ENCODE data around the gene BTBD2.
A peak's percentile ranks its signal among the peaks of the same experiment; 100 is the strongest.

Gene BTBD2

DNA sequence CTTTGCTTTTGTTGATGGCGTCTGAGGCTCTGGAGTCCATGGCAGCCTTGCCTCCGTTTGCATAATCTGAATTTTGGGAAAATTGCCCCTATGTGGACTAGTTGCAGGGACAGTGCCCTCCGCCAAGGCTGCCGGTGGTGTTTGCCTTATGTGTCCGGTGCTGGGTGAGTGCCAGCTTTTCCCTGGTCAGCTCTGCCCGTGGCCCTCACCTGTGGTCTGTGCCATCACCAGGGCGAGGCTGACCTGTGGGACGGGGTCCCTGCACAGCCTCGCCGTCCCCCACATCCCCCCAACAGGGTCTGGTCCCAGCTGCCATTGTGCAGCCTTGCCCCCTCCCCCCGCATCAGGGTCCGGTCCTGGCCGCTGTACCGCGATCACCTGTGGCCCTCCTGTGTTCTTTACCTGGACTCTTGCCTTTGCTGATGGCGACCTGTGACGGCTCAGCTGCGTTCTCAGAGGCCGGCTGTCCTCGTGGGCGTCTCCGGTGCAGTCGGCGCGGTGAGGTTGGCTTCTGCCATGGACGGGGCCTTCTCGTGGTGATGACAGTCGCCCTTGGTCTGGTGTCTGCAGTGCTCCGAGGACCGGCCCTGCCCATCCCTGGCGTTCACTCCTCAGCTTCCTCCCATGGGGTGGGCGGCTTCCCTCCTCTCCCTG is 61.9 kb downstream of the BTBD2 start:
- Histone ChIP-seq H3K27ac (no peak overlapping the region), H3K4me3 (ENCODE audit: low read depth in 1 of 2, low read length in 1 of 2) (no peak overlapping the region), H3K36me3 (peaks cover 54% of the 10 kb centered on the region), H3K4me1 (ENCODE audit: control insufficient read depth in 1 of 2, insufficient read depth in 1 of 2, low read depth in 1 of 2, low read length in 1 of 2) (peaks cover 10 to 14% of the 10 kb centered on the region in 2 experiments), H3K9me3 (no peaks in the 10 kb centered on the region), H3K27me3 (no peaks in the 10 kb centered on the region)
- TF ChIP-seq CTCF (IDR thresholded peaks at IDR 0.05) = no peak

DNA sequence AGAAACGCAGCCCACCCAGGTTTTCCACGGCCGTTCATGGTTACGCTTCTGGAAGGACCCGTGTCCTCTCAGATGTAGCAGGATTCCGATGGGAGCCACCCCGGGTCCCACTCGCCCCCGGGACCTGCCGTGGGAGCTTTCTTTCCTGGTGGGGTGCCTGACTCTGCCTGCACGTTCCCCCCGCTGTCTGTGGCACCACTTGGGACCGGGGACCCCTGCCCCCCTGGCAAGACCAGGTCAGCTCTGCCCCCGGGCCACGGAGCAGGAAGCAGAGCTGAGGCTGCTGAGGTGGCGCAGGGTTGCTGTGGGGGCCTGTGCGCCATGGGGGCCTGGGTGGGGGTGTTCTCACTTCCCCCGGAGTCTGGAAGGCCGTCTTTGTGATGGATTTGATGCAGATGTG is 62.5 kb downstream of the BTBD2 start:
- H3K36me3 ChIP-seq = peaks cover 54% of the 10 kb centered on the region
- no peak for TF ChIP-seq CTCF (IDR thresholded peaks at IDR 0.05)
- peaks cover 13 to 15% of the 10 kb centered on the region in 2 experiments for H3K4me1 ChIP-seq (ENCODE audit: control insufficient read depth in 1 of 2, insufficient read depth in 1 of 2, low read depth in 1 of 2, low read length in 1 of 2)
- H3K27me3 ChIP-seq = no peaks in the 10 kb centered on the region
- no peaks in the 10 kb centered on the region for H3K9me3 ChIP-seq
- H3K4me3 ChIP-seq (ENCODE audit: low read depth in 1 of 2, low read length in 1 of 2) = no peak overlapping the region
- H3K27ac ChIP-seq = no peak overlapping the region

DNA sequence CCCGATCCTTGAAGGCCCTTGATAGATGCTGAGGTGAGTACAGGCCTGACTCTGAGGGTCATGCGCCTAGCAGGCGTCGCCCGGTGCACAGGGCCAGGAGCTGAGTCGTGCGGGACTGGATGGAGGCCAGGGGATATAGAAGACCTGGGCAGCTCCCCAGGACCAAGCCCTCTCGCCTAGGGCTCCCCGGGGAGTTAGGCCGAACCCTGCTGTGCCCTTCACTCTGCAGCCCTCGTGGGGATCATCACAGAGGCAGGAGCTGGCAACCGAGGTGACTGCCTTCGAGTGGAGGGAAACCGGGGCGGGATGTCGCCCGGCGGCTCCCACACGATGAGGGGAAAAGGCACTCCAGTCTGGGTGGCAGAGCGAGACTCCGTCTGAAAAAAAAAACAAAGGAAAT is 62.9 kb downstream of the BTBD2 start:
- Histone ChIP-seq H3K36me3 (peaks cover 54% of the 10 kb centered on the region), H3K9me3 (no peaks in the 10 kb centered on the region), H3K27me3 (no peaks in the 10 kb centered on the region), H3K4me3 (ENCODE audit: low read depth in 1 of 2, low read length in 1 of 2) (no peak overlapping the region), H3K4me1 (ENCODE audit: control insufficient read depth in 1 of 2, insufficient read depth in 1 of 2, low read depth in 1 of 2, low read length in 1 of 2) (peaks cover 13 to 15% of the 10 kb centered on the region in 2 experiments), H3K27ac (no peak overlapping the region)
- no peak for TF ChIP-seq CTCF (IDR thresholded peaks at IDR 0.05)

GRCh38 chr19:1950640-1951039 is 64.9 kb downstream of the BTBD2 start:
- H3K27me3 ChIP-seq = no peaks in the 10 kb centered on the region
- H3K9me3 ChIP-seq = no peaks in the 10 kb centered on the region
- H3K27ac ChIP-seq = no peak overlapping the region
- peaks cover 13 to 15% of the 10 kb centered on the region in 2 experiments for H3K4me1 ChIP-seq (ENCODE audit: control insufficient read depth in 1 of 2, insufficient read depth in 1 of 2, low read depth in 1 of 2, low read length in 1 of 2)
- no peak for TF ChIP-seq CTCF (IDR thresholded peaks at IDR 0.05)
- H3K4me3 ChIP-seq (ENCODE audit: low read depth in 1 of 2, low read length in 1 of 2) = no peak overlapping the region
- peaks cover 54% of the 10 kb centered on the region for H3K36me3 ChIP-seq

DNA sequence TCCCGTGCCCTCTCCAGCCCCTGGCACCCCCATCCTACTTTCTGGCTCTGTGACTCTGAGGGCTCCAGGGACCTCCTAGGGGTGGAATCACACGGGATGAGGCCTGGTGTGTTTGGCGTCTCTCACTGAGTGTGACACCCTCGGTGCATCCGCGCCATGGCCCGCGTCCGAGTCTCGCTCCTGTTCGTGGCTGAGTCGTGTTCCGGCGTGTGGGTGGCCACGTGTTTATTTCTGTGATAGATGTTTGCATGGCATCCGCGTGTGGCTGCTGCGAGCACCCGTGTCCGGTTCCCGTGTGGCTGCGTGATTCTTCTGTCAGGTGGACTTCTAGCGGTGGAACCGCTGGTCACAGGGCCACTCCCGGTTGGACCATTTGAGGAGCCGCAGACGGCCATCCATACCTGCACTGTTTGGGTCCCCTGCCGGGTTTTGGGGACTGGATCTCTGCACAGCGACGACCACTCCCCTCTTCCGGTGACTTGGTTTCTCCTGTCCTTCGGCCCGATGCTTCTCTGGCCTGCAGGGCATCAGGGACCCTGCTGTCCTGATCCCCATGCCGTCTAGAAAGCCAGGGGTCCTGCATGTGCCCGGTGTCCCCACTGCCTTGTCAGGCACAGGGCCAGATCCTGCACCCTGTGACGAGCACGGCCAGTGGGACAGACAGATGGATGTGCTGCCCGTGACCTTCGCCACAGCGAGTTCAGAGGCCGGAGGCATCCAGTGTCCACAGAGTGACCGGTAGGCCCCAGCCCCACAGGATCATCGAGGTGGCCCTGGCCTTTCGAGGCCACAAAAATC is 66.0 kb downstream of the BTBD2 start:
- no peaks in the 10 kb centered on the region for H3K9me3 ChIP-seq
- peaks cover 19 to 21% of the 10 kb centered on the region in 2 experiments for H3K4me1 ChIP-seq (ENCODE audit: control insufficient read depth in 1 of 2, insufficient read depth in 1 of 2, low read depth in 1 of 2, low read length in 1 of 2)
- H3K27ac ChIP-seq = peak overlapping the region; percentile 70
- no peak overlapping the region for H3K4me3 ChIP-seq (ENCODE audit: low read depth in 1 of 2, low read length in 1 of 2)
- H3K27me3 ChIP-seq = no peaks in the 10 kb centered on the region
- TF ChIP-seq CTCF (IDR thresholded peaks at IDR 0.05) = no peak
- peaks cover 42% of the 10 kb centered on the region for H3K36me3 ChIP-seq

Data from neutrophil (primary cell).